Karpas-422 (cell line): ENCODE data around the gene HS6ST1. TPM values are rescaled to one million over a fixed set of nuclear protein-coding genes. Genes with fewer than 3 reads are reported as not detected.

Experiments
- DNase-seq: peaks from one replicate; pipeline ENCODE4 v3.0.0-alpha.2; 2015
- H2AFZ ChIP-seq: fragments of 200-600 bp; sonication (generic); 2 replicates; pipeline ENCODE4 v1.6.1; 2014; ENCODE audit warnings: antibody characterized with exemption, low read length, mixed read lengths
- H3K27ac ChIP-seq: fragments of 200-600 bp; sonication (generic); 2 replicates; pipeline ENCODE4 v1.5.1; 2014; ENCODE audit warnings: mild to moderate bottlenecking, low read length, moderate library complexity
- H3K27me3 ChIP-seq: fragments of 200-600 bp; sonication (generic); 2 replicates; pipeline ENCODE4 v1.6.1; 2014; ENCODE audit warnings: low read length, mixed read lengths
- H3K36me3 ChIP-seq: fragments of 200-600 bp; sonication (generic); 2 replicates; pipeline ENCODE4 v1.6.1; 2014; ENCODE audit warnings: low read length, mixed read lengths; ENCODE audit not compliant: insufficient read depth
- H3K4me1 ChIP-seq: fragments of 200-600 bp; sonication (generic); 2 replicates; pipeline ENCODE4 v1.6.1; 2014; ENCODE audit warnings: mild to moderate bottlenecking, low read length, mixed read lengths
- H3K4me2 ChIP-seq: fragments of 200-600 bp; sonication (generic); 2 replicates; pipeline ENCODE4 v1.6.1; 2014; ENCODE audit warnings: low read length, low read depth, mild to moderate bottlenecking; ENCODE audit not compliant: poor library complexity, severe bottlenecking
- H3K4me3 ChIP-seq: fragments of 200-600 bp; sonication (generic); 2 replicates; pipeline ENCODE4 v1.5.1; 2014; ENCODE audit warnings: mild to moderate bottlenecking, antibody characterized with exemption, low read length, mixed read lengths
- H3K79me2 ChIP-seq: fragments of 200-600 bp; sonication (generic); 2 replicates; pipeline ENCODE4 v1.6.1; 2014; ENCODE audit warnings: mild to moderate bottlenecking, low read length, mixed read lengths
- H3K9ac ChIP-seq: fragments of 200-600 bp; sonication (generic); 2 replicates; pipeline ENCODE4 v1.6.0; 2014; ENCODE audit warnings: low read length
- H3K9me2 ChIP-seq: fragments of 200-600 bp; sonication (generic), shearing (Covaris generic); replicated peaks from 2 replicates; pipeline ENCODE4 v1.6.0; 2014; ENCODE audit warnings: mild to moderate bottlenecking, low read length, moderate library complexity; ENCODE audit not compliant: insufficient read depth
- H3K9me3 ChIP-seq: fragments of 300-700, 200-600 bp; sonication (generic); 2 replicates; pipeline ENCODE4 v1.6.1; 2014; ENCODE audit warnings: low read length, mixed read lengths
- H4K20me1 ChIP-seq: fragments of 200-600 bp; sonication (generic); 2 replicates; pipeline ENCODE4 v1.6.1; 2014; ENCODE audit warnings: mild to moderate bottlenecking, antibody characterized with exemption, low read length, low read depth; ENCODE audit not compliant: insufficient read depth
- total RNA-seq: library from RNA; depleted of rRNA; stranded (reverse); fragments of >200 nt; shearing (Covaris generic); gene quantifications from 2 replicates; pipeline ENCODE4 v1.2.3, GENCODE V29; 2014; ENCODE audit warnings: low replicate concordance

Gene HS6ST1
- total RNA-seq, 1 experiment from 2014 or later, result 3.3 TPM

GRCh38 chr2:128237081-128237534 lies 81.6 kb downstream of the HS6ST1 start:
- H3K4me1 ChIP-seq, result 0 out of 2 replicates have a peak, but pooled peaks cover 4% of the 10 kb centered on the region
- H3K36me3 ChIP-seq, result no peaks in the 10 kb centered on the region
- H2AFZ ChIP-seq, result no peak overlapping the region
- DNase-seq, result no peak
- no peaks in the 10 kb centered on the region for H3K27me3 ChIP-seq
- no peak overlapping the region for H3K9ac ChIP-seq
- no peaks in the 10 kb centered on the region for H3K9me2 ChIP-seq
- no peaks in the 10 kb centered on the region for H3K9me3 ChIP-seq
- H3K27ac ChIP-seq, result no peak overlapping the region
- no peak overlapping the region for H3K4me3 ChIP-seq
- no peak overlapping the region for H3K4me2 ChIP-seq
- H4K20me1 ChIP-seq, result no peaks in the 10 kb centered on the region
- H3K79me2 ChIP-seq, result no peaks in the 10 kb centered on the region

- no peaks in the 10 kb centered on the region for H3K36me3 ChIP-seq
- H3K4me3 ChIP-seq, result no peak overlapping the region
- no peak overlapping the region for H3K4me2 ChIP-seq
- H3K27me3 ChIP-seq, result no peaks in the 10 kb centered on the region
- H3K9me3 ChIP-seq, result no peaks in the 10 kb centered on the region
- no peaks in the 10 kb centered on the region for H3K9me2 ChIP-seq
- DNase-seq, result no peak
- H3K79me2 ChIP-seq, result no peaks in the 10 kb centered on the region
- no peak overlapping the region for H3K9ac ChIP-seq
- H3K27ac ChIP-seq, result no peak overlapping the region
- H4K20me1 ChIP-seq, result no peaks in the 10 kb centered on the region
- no peak overlapping the region for H2AFZ ChIP-seq
- H3K4me1 ChIP-seq, result 0 out of 2 replicates have a peak, but pooled peaks cover 4% of the 10 kb centered on the region
Measured at GRCh38 chr2:128236491-128237035, 82.1 kb downstream of the HS6ST1 start.

GRCh38 chr2:128235581-128235980 lies 83.1 kb downstream of the HS6ST1 start:
- Histone ChIP-seq H3K9me2 (no peaks in the 10 kb centered on the region), H2AFZ (no peak overlapping the region), H3K27ac (no peak overlapping the region), H4K20me1 (no peaks in the 10 kb centered on the region), H3K9ac (no peak overlapping the region), H3K79me2 (no peaks in the 10 kb centered on the region), H3K27me3 (no peaks in the 10 kb centered on the region), H3K4me3 (no peak overlapping the region), H3K9me3 (no peaks in the 10 kb centered on the region), H3K4me2 (no peak overlapping the region), H3K36me3 (no peaks in the 10 kb centered on the region), H3K4me1 (0 out of 2 replicates have a peak, but pooled peaks cover 4% of the 10 kb centered on the region)
- no peak for DNase-seq

GRCh38 chr2:128234613-128235012 lies 84.1 kb downstream of the HS6ST1 start:
- Histone ChIP-seq H2AFZ (no peak overlapping the region), H3K4me3 (no peak overlapping the region), H3K4me2 (no peak overlapping the region), H3K9me3 (no peaks in the 10 kb centered on the region), H3K9me2 (no peaks in the 10 kb centered on the region), H3K27me3 (no peaks in the 10 kb centered on the region), H3K4me1 (0 out of 2 replicates have a peak, but pooled peaks cover 4% of the 10 kb centered on the region), H3K27ac (no peak overlapping the region), H3K79me2 (no peaks in the 10 kb centered on the region), H4K20me1 (no peaks in the 10 kb centered on the region), H3K9ac (no peak overlapping the region), H3K36me3 (no peaks in the 10 kb centered on the region)
- no peak for DNase-seq

GRCh38 chr2:128233790-128234395 lies 84.8 kb downstream of the HS6ST1 start:
- peak overlapping the region; percentile 60; the same call in 1 of the 2 replicates for H3K4me3 ChIP-seq

GRCh38 chr2:128232965-128233789 lies 85.5 kb downstream of the HS6ST1 start:
- Histone ChIP-seq H3K9me2 (no peaks in the 10 kb centered on the region), H3K79me2 (no peaks in the 10 kb centered on the region), H3K27me3 (no peaks in the 10 kb centered on the region), H3K4me3 (peak overlapping the region; percentile 60; the same call in 1 of the 2 replicates), H3K9me3 (no peaks in the 10 kb centered on the region), H3K9ac (peak overlapping the region; percentile 60), H3K4me1 (0 out of 2 replicates have a peak, but pooled peaks cover 4% of the 10 kb centered on the region), H3K27ac (no peak overlapping the region), H3K4me2 (peak overlapping the region; percentile 63), H2AFZ (peak overlapping the region; percentile 48; the same call in 1 of the 2 replicates), H3K36me3 (no peaks in the 10 kb centered on the region), H4K20me1 (no peaks in the 10 kb centered on the region)
- peak; percentile 84 for DNase-seq

More at GRCh38 chr2:128233790-128234395, 84.8 kb downstream of the HS6ST1 start:
- no peaks in the 10 kb centered on the region for H3K9me2 ChIP-seq
- no peaks in the 10 kb centered on the region for H3K79me2 ChIP-seq
- no peaks in the 10 kb centered on the region for H3K36me3 ChIP-seq
- DNase-seq, result no peak
- no peak overlapping the region for H3K9ac ChIP-seq
- H3K4me2 ChIP-seq, result peak overlapping the region; percentile 63
- no peaks in the 10 kb centered on the region for H3K27me3 ChIP-seq
- H3K9me3 ChIP-seq, result no peaks in the 10 kb centered on the region
- H4K20me1 ChIP-seq, result no peaks in the 10 kb centered on the region
- no peak overlapping the region for H2AFZ ChIP-seq
- 0 out of 2 replicates have a peak, but pooled peaks cover 4% of the 10 kb centered on the region for H3K4me1 ChIP-seq
- H3K27ac ChIP-seq, result no peak overlapping the region

GRCh38 chr2:128228894-128229293 lies 89.8 kb downstream of the HS6ST1 start:
- Histone ChIP-seq H3K4me2 (no peak overlapping the region), H3K4me3 (no peak overlapping the region), H3K9me3 (no peaks in the 10 kb centered on the region), H3K9me2 (no peaks in the 10 kb centered on the region), H3K36me3 (no peaks in the 10 kb centered on the region), H3K9ac (no peak overlapping the region), H4K20me1 (no peaks in the 10 kb centered on the region), H3K27ac (no peak overlapping the region), H3K27me3 (no peaks in the 10 kb centered on the region), H3K4me1 (0 out of 2 replicates have a peak, but pooled peaks cover 4% of the 10 kb centered on the region), H2AFZ (no peak overlapping the region), H3K79me2 (no peaks in the 10 kb centered on the region)
- no peak for DNase-seq

GRCh38 chr2:128227862-128228261 lies 90.8 kb downstream of the HS6ST1 start:
- no peaks in the 10 kb centered on the region for H4K20me1 ChIP-seq
- no peaks in the 10 kb centered on the region for H3K9me3 ChIP-seq
- DNase-seq, result no peak
- no peaks in the 10 kb centered on the region for H3K36me3 ChIP-seq
- no peak overlapping the region for H3K4me3 ChIP-seq
- H3K79me2 ChIP-seq, result no peaks in the 10 kb centered on the region
- no peak overlapping the region for H3K4me2 ChIP-seq
- no peak overlapping the region for H2AFZ ChIP-seq
- H3K27ac ChIP-seq, result no peak overlapping the region
- H3K9me2 ChIP-seq, result no peaks in the 10 kb centered on the region
- H3K27me3 ChIP-seq, result no peaks in the 10 kb centered on the region
- H3K9ac ChIP-seq, result no peak overlapping the region
- H3K4me1 ChIP-seq, result no peaks in the 10 kb centered on the region
